ENCODE measurements around the gene DFFA.
A peak's percentile ranks its signal among the peaks of the same experiment; 100 is the strongest.
"Not testable (repeated sequence)": the region's sequence is repeated elsewhere in the genome, so short reads cannot be mapped to it uniquely, and the experiment has no call there.

DFFA gene

DNA sequence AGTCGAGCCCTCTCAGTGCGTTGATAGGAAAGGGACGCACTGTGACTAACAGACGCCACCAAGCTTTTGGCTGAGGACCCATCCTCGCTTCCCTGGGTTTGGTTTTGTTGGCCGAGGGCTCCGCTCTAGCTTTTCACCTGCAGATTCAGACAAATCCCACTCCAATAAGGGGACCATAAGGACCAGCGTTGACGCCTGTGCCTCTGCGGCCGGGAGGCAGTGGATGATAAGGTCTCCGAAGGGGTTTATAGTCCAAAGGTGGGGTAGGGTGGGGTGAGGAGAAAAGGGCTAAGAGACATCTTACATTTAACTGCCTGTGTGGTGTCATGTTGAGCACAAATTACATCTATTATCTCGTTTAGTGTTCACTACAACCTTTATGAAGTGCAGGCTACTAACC, 3.2 kb upstream of the DFFA start:
- Histone ChIP-seq H3K27ac (peak overlapping the region; percentile 84 to 89), H3K27me3 (no peaks in the 10 kb centered on the region), H3K4me1 (peaks cover 0 to 37% (median 25%) of the 10 kb centered on the region in 4 donors), H3K4me3 (peak overlapping the region; percentile 88 to 98), H3K36me3 (no peaks in the 10 kb centered on the region), H3K9me3 (no peaks in the 10 kb centered on the region)
- no peak for DNase-seq
- intact Hi-C loops (cut with DNase I; ENCODE audit: low total_unique reads): no loop called here
- no peak for TF ChIP-seq CTCF (IDR thresholded peaks at IDR 0.05)

- Histone ChIP-seq H3K4me1 (peaks cover 0 to 37% (median 25%) of the 10 kb centered on the region in 4 donors), H3K27me3 (no peaks in the 10 kb centered on the region), H3K4me3 (peak within 1 kb of the TSS; percentile 88 to 98), H3K36me3 (peaks cover 0 to under 1% (median 0%) of the 10 kb centered on the region in 3 donors), H3K9me3 (no peaks in the 10 kb centered on the region), H3K27ac (peak within 1 kb of the TSS; percentile 84 to 89)
- no peak for TF ChIP-seq CTCF (IDR thresholded peaks at IDR 0.05)
- intact Hi-C loops (cut with DNase I; ENCODE audit: low total_unique reads): no loop called here
- DNase-seq: peak; percentile 84 to 89
Observed at GRCh38 chr1:10474613-10475507, 2.5 kb upstream of the DFFA start, which contains the start of gene PEX14. Gene PEX14 (plus strand): TSS chr1:10474950. CDS start chr1:10474967, 17 bp downstream.

- Histone ChIP-seq H3K4me3 (peak overlapping the region; percentile 88 to 98), H3K4me1 (peaks cover 0 to 37% (median 25%) of the 10 kb centered on the region in 4 donors), H3K27ac (peak overlapping the region; percentile 84 to 89)
- intact Hi-C loops (cut with DNase I; ENCODE audit: low total_unique reads); H3K9me3 ChIP-seq; DNase-seq; H3K36me3 ChIP-seq; H3K27me3 ChIP-seq: not testable (repeated sequence)
Observed at GRCh38 chr1:10474309-10474612, 1.9 kb upstream of the DFFA start.

- intact Hi-C loops (cut with DNase I; ENCODE audit: low total_unique reads): loop anchor here (2.0 kb wide), 1 partner anchor 42 kb away; the partner anchor contains the start of gene CENPS
- H3K27ac ChIP-seq: no peak overlapping the region
- no peak for TF ChIP-seq CTCF (IDR thresholded peaks at IDR 0.05)
- H3K4me1 ChIP-seq: peaks cover 0 to 37% (median 25%) of the 10 kb centered on the region in 4 donors
- H3K27me3 ChIP-seq: no peaks in the 10 kb centered on the region
- H3K36me3 ChIP-seq: peaks cover 0 to 17% (median 8%) of the 10 kb centered on the region in 3 donors
- H3K9me3 ChIP-seq: no peaks in the 10 kb centered on the region
- peak overlapping the region in 1 of 2 donors; percentile 68 for H3K4me3 ChIP-seq
- no peak for DNase-seq
Observed at GRCh38 chr1:10473145-10473765, 926 bp upstream of the DFFA start.

DNA sequence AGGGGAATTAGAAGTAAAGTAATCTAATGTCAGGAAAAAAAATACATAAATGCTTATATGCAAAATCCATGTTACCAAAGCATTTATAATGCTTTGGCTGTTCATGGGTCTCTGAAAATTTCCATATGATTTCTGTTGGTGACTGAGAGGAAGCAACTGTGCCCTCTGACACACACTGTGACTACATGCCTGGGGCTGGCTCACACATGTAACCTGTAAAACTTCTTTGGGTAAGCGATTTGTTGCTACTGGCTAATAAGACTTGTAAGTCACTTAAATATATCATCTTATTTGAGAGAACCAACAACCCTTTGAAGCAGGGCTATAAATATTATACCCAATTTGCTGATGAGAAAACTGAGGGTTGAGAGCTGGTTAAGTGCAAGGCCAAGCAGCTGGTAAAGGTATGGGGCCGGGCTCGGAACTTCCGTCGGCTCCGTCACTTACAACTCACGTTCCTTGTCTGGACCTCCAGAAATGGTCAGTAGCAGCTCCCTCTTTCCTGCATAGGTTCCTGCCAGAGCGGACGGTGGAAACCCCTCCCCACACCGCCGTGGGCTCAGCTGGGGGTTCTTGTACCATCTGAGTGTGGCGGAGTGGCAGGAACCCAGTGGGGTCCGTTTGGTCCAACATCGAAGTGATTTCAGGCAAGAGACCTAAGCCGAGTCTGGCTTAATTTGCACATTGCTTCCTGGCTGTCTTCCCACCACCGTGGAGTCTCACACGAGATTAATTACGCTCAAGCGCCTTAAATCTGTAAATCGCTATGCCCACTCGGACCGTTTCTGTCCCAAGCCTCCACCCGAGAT, 714 bp downstream of the DFFA start:
- intact Hi-C loops (cut with DNase I; ENCODE audit: low total_unique reads): loop anchor here (2.0 kb wide), 1 partner anchor 41 kb away; the partner anchor contains the start of gene CENPS
- DNase-seq: no peak

More for the DNA sequence above, 714 bp downstream of the DFFA start:
- H3K27me3 ChIP-seq: no peaks in the 10 kb centered on the region
- peak overlapping the region; percentile 76 to 78 for H3K27ac ChIP-seq
- peak overlapping the region; percentile 68 to 91 for H3K4me3 ChIP-seq
- no peaks in the 10 kb centered on the region for H3K9me3 ChIP-seq
- peaks cover 0 to 36% (median 23%) of the 10 kb centered on the region in 4 donors for H3K4me1 ChIP-seq
- TF ChIP-seq CTCF (IDR thresholded peaks at IDR 0.05): no peak
- peaks cover 0 to 33% (median 20%) of the 10 kb centered on the region in 3 donors for H3K36me3 ChIP-seq

All from tibial artery (tissue), 4 donors.